Erythroblast (primary cell): ENCODE data around the gene NEK8.

Experiments
- DNase-seq, 2 experiments: peaks; one replicate each; lab custom pipeline; 2025; lab: John Stamatoyannopoulos, UW
- GATA1 ChIP-seq: IDR thresholded peaks from 2 replicates; pipeline ENCODE4 v1.6.1; 2011; ENCODE audit warnings: low read depth, mild to moderate bottlenecking, control low read depth, low read length, moderate library complexity
- POLR2A ChIP-seq: IDR thresholded peaks from 2 replicates; pipeline ENCODE4 v1.6.1; 2011; ENCODE audit warnings: mild to moderate bottlenecking, low read length

The NEK8 gene

DNA sequence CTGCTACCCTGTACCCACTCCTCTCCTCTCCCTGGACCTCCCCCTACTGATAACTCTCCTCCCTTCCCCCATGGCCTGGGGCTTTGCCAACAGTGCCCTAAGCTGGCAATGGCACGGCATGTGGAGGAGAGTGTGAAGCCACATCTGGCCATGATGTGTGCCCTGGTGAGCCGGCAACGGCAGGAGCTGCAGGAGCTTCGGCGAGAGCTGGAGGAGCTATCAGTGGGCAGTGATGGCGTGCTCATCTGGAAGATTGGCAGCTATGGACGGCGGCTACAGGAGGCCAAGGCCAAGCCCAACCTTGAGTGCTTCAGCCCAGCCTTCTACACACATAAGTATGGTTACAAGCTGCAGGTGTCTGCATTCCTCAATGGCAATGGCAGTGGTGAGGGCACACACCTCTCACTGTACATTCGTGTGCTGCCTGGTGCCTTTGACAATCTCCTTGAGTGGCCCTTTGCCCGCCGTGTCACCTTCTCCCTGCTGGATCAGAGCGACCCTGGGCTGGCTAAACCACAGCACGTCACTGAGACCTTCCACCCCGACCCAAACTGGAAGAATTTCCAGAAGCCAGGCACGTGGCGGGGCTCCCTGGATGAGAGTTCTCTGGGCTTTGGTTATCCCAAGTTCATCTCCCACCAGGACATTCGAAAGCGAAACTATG, 20.4 kb downstream of the NEK8 start:
- DNase-seq: no peak
- TF ChIP-seq GATA1: no peak
- TF ChIP-seq POLR2A: no peak

DNA sequence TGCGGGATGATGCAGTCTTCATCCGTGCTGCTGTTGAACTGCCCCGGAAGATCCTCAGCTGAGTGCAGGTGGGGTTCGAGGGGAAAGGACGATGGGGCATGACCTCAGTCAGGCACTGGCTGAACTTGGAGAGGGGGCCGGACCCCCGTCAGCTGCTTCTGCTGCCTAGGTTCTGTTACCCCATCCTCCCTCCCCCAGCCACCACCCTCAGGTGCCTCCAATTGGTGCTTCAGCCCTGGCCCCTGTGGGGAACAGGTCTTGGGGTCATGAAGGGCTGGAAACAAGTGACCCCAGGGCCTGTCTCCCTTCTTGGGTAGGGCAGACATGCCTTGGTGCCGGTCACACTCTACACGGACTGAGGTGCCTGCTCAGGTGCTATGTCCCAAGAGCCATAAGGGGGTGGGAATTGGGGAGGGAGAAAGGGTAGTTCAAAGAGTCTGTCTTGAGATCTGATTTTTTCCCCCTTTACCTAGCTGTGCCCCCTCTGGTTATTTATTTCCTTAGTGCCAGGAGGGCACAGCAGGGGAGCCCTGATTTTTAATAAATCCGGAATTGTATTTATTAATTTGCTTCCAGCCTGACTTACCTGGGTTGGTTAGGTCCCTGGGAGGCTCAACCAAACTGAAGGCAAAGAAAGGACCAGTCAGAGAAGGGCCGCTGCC, 21.1 kb downstream of the NEK8 start:
- TF ChIP-seq POLR2A (no peak), GATA1 (no peak)

DNA sequence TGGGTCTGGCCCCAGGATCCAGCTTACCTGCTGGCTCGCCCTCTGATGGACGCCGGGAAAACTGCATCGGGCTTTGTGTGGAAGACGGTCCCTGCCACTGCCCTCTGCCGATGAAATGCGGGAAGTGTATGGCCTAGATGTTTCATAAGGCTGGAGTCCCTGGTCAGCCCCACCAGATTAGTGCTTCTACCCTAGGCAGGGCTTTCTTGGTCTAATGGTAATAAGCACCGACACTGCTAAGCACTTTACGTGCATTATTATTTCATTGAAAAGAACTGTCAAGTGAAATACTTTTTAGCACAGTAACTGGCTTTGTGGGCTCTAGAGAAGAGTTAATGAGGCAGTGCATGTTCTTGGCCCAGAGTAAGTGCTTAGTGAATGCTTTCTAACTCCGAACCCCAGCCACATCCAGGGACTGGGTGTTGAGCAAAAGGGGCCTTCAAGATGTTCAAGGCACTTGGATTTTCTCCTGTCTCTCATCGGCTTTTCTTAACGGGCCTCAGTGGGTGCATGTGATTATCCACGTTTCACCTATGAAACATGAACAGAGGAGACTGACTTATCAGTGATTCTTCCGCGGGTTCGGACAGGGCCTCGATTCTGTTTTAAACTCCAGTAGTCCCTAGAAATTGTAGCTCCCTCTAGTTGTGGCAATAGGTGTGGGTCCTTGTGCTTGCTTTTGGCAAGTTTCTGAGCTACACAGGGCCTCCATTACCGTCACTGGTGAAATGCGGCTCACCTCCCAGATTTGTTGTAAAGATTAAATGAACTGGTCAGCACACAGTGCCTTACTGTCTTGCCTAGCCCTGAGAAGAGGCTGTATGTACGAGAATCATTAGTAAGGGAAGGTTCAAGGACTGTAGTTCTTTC, 21.8 kb downstream of the NEK8 start:
- TF ChIP-seq POLR2A (no peak), GATA1 (no peak)
- peak; percentile 91 to 96 for DNase-seq

More for the DNA sequence above, 21.1 kb downstream of the NEK8 start:
- DNase-seq: no peak

DNA sequence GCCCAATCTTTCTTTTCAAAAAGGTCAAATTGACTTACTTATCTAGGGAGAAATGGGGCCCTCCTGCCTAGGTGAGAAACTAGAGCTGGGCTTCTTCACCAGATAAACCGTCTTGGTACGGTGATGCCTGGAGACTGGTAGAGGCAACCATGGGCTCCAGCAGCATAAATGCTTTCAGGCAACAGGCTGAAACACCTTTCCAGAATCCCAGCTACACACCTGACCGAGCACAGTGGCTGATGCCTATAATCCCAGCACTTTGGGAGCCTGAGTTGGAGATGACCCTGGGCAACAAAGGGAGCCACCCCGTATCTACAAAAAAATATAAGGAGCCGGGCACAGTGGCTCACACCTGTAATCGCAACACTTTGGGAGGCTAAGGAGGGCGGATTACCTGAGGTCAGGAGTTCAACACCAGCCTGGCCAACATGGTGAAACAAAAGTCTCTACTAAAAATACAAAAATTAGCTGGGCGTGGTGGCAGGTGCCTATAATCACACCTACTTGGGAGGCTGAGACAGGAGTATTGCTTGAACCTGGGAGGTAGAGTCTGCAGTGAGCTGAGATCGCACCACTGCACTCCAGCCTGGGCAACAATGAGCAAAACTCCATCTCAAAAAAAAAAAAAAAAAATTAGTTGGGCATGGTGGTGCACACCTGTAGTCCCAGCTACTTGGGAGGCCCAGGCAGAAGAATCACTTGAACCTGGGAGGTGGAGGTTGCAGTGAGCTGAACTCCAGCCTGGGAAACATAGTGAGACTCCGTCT, 23.2 kb downstream of the NEK8 start:
- TF ChIP-seq GATA1 (no peak), POLR2A (no peak)
- DNase-seq: no peak

DNA sequence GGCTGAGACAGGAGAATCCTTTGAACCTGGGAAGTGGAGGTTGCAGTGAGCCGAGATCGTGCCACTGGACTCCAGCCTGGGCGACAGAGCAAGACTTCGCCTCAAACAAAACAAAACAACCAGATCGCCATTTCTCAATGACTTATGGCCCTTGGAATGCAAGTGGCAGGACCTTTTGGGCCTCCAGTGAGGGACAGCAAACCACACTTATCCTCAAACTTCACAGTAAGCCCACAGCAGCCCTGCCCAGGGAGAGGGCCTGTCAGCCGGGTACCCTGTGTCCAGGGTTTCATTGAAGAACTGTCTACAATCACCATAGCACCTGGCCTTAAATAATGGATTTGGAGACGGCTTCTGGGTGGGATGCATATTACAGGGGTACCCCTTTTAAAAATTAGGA, 26.9 kb downstream of the NEK8 start:
- no peak for DNase-seq
- TF ChIP-seq GATA1 (no peak), POLR2A (no peak)

DNA sequence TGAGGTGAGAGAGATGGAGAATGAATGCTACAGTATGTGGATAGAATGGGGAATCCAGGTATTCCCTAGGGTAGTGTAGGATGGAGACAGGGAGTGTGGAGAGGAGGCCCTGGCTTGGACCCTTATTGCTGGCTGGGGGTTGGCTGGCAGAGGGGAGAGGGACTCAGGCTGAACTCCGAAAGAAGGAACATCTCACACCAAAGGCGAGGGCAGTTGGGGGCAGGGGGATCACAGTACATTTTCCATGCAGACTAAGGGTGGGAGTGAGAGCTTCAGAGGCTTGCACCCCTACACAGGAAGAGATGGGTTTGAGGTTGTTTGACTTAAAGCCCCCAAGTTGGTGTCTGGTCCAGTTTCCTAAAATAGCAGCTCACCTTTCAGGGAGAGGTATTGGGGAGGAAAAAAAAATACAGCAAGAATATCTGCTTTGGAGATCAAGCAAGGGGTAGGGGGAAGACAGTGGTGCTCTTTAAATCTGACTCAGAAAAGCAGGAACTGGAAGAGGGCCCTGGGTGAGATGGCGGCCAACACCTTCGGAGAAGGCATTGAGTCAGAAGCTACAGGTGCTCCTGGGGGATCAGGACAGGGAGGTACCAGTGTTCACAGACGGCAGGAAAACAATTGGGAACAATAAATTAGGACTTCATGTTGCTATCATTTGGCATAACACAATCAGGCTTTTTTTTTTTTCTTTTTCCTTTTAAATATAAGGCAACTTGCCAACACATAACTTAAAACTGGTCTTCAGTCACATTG, 27.6 kb downstream of the NEK8 start:
- TF ChIP-seq POLR2A: no peak
- no peak for TF ChIP-seq GATA1
- no peak for DNase-seq

DNA sequence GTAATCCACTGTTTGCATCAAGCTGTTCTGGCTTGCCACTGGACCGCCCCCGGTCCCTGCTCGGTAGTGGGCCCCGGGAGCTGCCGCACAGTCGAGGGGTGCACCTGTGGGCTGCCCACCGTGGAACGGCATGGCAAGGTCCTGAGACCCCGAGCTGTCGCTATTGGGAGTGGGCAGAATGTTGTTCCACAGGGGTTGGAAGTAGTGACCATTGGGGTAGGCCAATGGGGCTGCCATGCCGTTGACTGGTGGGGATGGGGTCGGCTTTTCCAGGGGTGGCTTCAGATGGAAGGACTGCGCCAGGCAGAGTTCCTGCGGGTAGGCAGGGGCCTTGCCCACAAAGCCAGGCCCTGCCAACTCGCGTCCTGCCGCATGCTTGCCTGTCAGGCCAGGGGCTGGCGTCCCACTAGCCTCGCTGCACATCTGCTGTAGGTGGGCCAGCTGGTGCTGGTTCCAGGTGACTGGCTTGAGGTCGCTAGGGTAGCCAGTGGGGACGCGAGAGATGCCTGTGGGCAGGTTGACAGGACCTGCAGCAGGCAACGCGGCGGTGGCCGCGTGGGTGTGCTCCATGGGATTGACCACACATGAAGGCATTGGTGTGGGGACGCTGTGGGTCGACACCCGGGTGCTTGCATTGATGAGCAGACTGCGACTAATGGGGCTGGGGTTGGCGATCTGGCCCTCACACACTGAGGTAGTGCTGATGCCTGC, 30.0 kb downstream of the NEK8 start:
- DNase-seq: no peak
- TF ChIP-seq POLR2A: no peak
- TF ChIP-seq GATA1: no peak

DNA sequence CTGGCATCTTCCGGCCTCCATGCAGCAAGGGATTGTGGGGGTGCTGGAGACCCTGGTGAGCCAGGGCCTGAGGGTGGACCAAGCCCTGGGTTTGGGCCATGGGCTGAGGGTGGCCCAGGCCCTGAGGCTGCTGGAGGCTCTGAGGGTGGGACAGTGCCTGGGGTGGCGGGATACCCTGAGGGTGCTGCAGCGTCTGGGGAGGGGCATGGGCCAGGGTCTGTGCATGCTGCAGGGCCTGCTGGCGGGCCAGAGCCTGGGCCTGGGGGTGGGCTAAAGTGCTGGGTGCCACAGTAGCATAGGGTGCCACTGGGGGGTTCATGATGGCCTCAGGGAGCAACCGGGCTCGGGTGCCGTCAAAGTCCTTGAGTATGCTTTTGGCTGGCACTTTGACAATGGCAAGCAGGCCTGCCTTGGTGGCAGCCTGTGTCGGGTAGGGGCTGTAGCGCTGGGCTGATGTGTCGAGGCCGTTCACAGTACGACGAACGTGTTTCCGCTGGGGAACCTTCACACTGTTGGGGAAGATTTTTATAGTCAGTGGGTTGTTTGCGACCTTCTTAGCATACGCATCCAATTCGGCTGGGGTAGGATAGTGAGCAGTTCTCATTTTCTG, 30.8 kb downstream of the NEK8 start:
- DNase-seq: no peak
- no peak for TF ChIP-seq POLR2A
- TF ChIP-seq GATA1: no peak

DNA sequence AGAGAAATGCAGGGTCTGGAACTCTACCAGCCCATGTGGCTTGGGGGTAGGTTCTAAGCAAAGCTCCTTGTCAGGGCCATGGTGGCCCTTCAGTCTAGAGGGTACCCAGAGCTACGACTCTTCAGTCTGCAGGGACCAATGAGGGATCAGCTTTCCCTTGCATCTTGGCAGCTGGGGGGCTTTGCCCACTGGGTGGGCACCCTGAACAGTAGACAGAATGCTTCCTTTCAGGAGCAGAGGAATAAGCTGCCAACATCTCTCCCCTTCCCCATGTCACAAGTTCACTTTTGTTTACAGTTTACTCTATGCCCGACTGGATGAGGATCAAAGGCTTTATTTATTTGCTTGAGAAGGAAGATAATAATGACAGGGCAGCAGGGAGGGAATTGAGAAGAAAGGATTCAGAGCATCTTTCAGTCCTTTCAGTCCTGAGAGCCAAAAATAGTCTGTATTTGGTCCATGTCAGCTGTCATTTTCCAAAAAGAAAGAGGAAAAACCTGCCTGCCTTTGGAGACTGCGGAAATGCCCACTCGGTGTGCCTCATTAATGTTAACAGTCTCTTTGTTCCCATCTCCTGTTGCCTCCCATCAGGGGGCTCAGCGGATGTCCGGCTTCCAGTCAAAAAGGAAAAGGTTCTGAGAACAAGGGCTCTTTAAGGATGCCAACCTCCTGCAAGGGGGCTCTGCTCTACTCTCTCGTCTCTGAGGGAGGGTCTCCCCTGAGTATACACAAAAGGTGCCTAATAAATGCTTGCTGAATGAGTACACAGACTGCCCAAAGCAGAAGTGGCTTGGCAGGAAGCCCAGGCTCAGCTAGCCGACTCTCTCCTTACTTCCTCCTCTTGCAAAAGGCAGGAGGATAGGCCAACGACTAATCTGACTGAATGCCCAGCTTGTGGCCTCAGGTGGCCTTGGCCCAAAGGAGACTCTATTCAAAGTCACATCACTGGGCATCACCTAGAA, 32.3 kb downstream of the NEK8 start:
- no peak for DNase-seq
- TF ChIP-seq GATA1: no peak
- no peak for TF ChIP-seq POLR2A

DNA sequence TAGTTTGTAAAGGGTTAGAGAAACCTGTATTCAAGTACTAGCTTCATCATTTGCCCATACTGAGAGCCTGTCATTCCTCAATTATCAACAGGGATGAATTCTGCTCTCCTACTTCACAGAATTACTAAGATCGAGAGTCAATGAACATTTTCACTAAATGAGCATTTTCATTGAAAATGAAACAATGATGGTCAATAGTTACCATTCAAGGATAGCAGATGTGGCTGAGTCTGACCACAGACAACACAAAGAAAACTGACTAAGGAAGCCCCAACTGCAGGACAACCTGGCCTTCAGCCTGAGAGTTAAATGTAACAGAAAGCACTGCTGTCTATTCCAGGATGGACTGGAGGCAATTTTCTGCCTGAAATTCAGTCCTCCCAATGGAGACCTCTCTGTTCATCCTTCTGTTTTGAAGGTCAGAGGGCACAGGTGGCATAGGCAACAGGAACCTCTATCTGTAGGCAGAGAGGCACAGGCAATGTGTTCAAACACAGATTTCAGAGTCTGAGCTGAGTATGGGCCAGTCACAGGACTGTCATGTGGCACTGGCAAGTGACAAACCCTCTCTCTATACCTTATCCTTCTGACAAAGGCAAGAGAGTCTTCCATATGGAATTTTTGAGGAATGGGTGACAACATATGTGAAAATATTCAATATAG, 34.7 kb downstream of the NEK8 start:
- DNase-seq: no peak

DNA sequence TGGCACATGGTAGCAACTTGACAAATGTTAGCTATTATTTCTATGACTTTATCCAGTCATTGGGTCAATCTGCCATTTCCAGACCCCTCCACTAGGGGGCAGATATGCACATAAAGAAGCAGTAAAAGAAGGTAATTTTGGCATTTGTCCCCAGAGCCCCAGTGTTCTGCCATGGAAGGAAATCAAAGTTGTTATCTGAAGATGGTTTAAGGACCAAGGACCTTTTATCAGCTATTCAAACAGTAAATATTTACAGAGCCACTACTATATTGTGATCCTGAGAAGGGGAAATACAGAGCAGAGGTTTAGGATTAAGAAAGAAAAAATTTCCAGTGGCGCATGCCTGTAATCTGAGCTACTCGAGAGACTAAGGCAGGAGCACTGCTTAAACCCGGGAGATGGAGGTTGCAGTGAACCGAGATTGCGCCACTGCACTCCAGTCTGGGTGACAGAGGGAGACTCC, 35.2 kb downstream of the NEK8 start:
- no peak for TF ChIP-seq GATA1
- TF ChIP-seq POLR2A: no peak

More for the DNA sequence above, 34.7 kb downstream of the NEK8 start:
- no peak for TF ChIP-seq GATA1
- TF ChIP-seq POLR2A: no peak

More for the DNA sequence above, 35.2 kb downstream of the NEK8 start:
- peak; percentile 82 to 87 for DNase-seq
